DOHH2 (cell line): Measurements from ENCODE around the gene NPTX2.

Experiments
- H3F3A ChIP-seq: fragments of 200-600 bp; sonication (generic), shearing (Covaris generic); 2 replicates; pipeline ENCODE4 v1.6.0; 2016; ENCODE audit warnings: antibody characterized with exemption, mild to moderate bottlenecking; ENCODE audit not compliant: control insufficient read depth, insufficient read depth
- H3K27ac ChIP-seq: fragments of 200-600 bp; sonication (generic); 2 replicates; pipeline ENCODE4 v1.5.1; 2014; ENCODE audit warnings: low read depth, mild to moderate bottlenecking, low read length, moderate library complexity
- H3K27me3 ChIP-seq: fragments of 200-600 bp; sonication (generic); 2 replicates; pipeline ENCODE4 v1.6.1; 2014; ENCODE audit warnings: mild to moderate bottlenecking, low read length, mixed read lengths; ENCODE audit not compliant: control insufficient read depth
- H3K36me3 ChIP-seq: fragments of 200-600 bp; sonication (generic); 2 replicates; pipeline ENCODE4 v1.6.1; 2014; ENCODE audit warnings: mild to moderate bottlenecking, low read length, moderate library complexity, mixed read lengths; ENCODE audit not compliant: control insufficient read depth
- H3K4me1 ChIP-seq: fragments of 200-600 bp; sonication (generic); 2 replicates; pipeline ENCODE4 v1.6.1; 2014; ENCODE audit warnings: mild to moderate bottlenecking, low read length, mixed read lengths; ENCODE audit not compliant: control insufficient read depth
- H3K4me2 ChIP-seq: fragments of 200-600 bp; sonication (generic); 2 replicates; pipeline ENCODE4 v1.6.0; 2014; ENCODE audit warnings: mild to moderate bottlenecking, low read length, moderate library complexity
- H3K4me3 ChIP-seq: fragments of 200-600 bp; sonication (generic); 2 replicates; pipeline ENCODE4 v1.5.1; 2014; ENCODE audit warnings: mild to moderate bottlenecking, low read length, mixed read lengths
- H3K79me2 ChIP-seq: fragments of 200-600 bp; sonication (generic); 2 replicates; pipeline ENCODE4 v1.6.1; 2014; ENCODE audit warnings: mild to moderate bottlenecking, low read length, mixed read lengths; ENCODE audit not compliant: control insufficient read depth
- H3K9me2 ChIP-seq: fragments of 200-600 bp; sonication (generic); replicated peaks from 2 replicates; pipeline ENCODE4 v1.6.1; 2014; ENCODE audit warnings: mild to moderate bottlenecking, low read length, mixed read lengths; ENCODE audit not compliant: control insufficient read depth
- H3K9me3 ChIP-seq: fragments of 200-600 bp; sonication (generic); 2 replicates; pipeline ENCODE4 v1.6.1; 2014; ENCODE audit warnings: antibody characterized with exemption, low read length, mixed read lengths; ENCODE audit not compliant: control insufficient read depth, insufficient read depth
- H4K20me1 ChIP-seq: fragments of 200-600 bp; sonication (generic); 2 replicates; pipeline ENCODE4 v1.6.0; 2014; ENCODE audit warnings: low read depth, mild to moderate bottlenecking, antibody characterized with exemption, low read length, moderate library complexity; ENCODE audit not compliant: control insufficient read depth, insufficient read depth
- CTCF ChIP-seq: fragments of 200-600 bp; sonication (generic); IDR thresholded peaks from one replicate; pipeline ENCODE4 v1.5.1; 2014; ENCODE audit warnings: antibody characterized with exemption, mild to moderate bottlenecking, low read depth, low read length; ENCODE audit not compliant: poor library complexity, severe bottlenecking
- EZH2phosphoT487 ChIP-seq: fragments of 200-600 bp; sonication (generic); IDR thresholded peaks from 2 replicates; pipeline ENCODE4 v1.6.1; 2017; ENCODE audit warnings: borderline replicate concordance, mild to moderate bottlenecking, antibody characterized with exemption, low read length, moderate library complexity, mixed read lengths

The NPTX2 gene

GRCh38 chr7:98602755-98603398, 14.2 kb upstream of the NPTX2 start:
- H3K79me2 ChIP-seq = no peaks in the 10 kb centered on the region
- H3K9me3 ChIP-seq = no peaks in the 10 kb centered on the region
- H3K27me3 ChIP-seq = peaks cover 9% of the 10 kb centered on the region
- no peaks in the 10 kb centered on the region for H3K4me1 ChIP-seq
- no peaks in the 10 kb centered on the region for H3K9me2 ChIP-seq
- no peaks in the 10 kb centered on the region for H4K20me1 ChIP-seq
- no peaks in the 10 kb centered on the region for H3F3A ChIP-seq
- H3K4me2 ChIP-seq = no peak overlapping the region
- no peak overlapping the region for H3K4me3 ChIP-seq
- TF ChIP-seq CTCF = no peak
- no peak for TF ChIP-seq EZH2phosphoT487
- no peak overlapping the region for H3K27ac ChIP-seq
- H3K36me3 ChIP-seq = no peaks in the 10 kb centered on the region

- Histone ChIP-seq H3K4me1 (no peaks in the 10 kb centered on the region), H3K4me3 (no peak overlapping the region), H3K9me3 (no peaks in the 10 kb centered on the region), H3F3A (no peaks in the 10 kb centered on the region), H3K27ac (no peak overlapping the region), H3K4me2 (no peak overlapping the region), H3K79me2 (no peaks in the 10 kb centered on the region), H3K27me3 (peaks cover 11% of the 10 kb centered on the region), H3K36me3 (no peaks in the 10 kb centered on the region), H3K9me2 (no peaks in the 10 kb centered on the region), H4K20me1 (no peaks in the 10 kb centered on the region)
- TF ChIP-seq EZH2phosphoT487 (no peak), CTCF (no peak)
Measured at GRCh38 chr7:98603399-98603788, 13.7 kb upstream of the NPTX2 start.

- no peaks in the 10 kb centered on the region for H3F3A ChIP-seq
- H3K9me2 ChIP-seq = no peaks in the 10 kb centered on the region; the same call in 1 of the 2 replicates
- H3K36me3 ChIP-seq = no peaks in the 10 kb centered on the region
- H3K4me1 ChIP-seq = peaks cover 2% of the 10 kb centered on the region
- H3K9me3 ChIP-seq = no peaks in the 10 kb centered on the region
- H3K79me2 ChIP-seq = no peaks in the 10 kb centered on the region
- H4K20me1 ChIP-seq = no peaks in the 10 kb centered on the region
- H3K27me3 ChIP-seq = peaks cover 26% of the 10 kb centered on the region
- H3K4me2 ChIP-seq = no peak overlapping the region
- no peak overlapping the region for H3K27ac ChIP-seq
- no peak overlapping the region for H3K4me3 ChIP-seq
- TF ChIP-seq EZH2phosphoT487 (no peak), CTCF (no peak)
Measured at GRCh38 chr7:98613601-98614425, 3.3 kb upstream of the NPTX2 start.
